Measurements from ENCODE around the gene TMEM131. TPM values are rescaled to one million over a fixed set of nuclear protein-coding genes. Genes with fewer than 3 reads are reported as not detected.

The TMEM131 gene
- total and polyA plus RNA-seq, 2 experiments from 2014 or later = 9.2 to 22.7 TPM

DNA sequence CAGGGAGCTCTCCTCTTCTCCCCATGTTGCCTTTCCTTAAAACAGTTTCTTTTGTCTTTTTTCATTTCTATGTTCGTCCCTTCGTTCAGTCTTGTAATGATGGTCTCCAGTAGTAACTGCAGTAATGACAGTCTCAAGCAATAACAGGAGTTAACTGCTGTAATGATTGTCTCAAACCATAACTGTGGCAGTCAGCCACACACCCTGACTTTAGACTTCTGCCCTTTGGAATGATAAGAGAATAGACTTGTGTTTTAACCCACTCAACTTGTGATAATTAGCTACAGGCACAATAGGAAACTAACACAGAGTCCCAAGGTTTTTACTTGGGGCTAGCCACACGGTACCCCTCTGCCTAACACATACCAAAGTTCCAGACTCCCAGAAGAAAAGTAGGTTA lies 12.1 kb downstream of the TMEM131 start:
- H3K79me2 ChIP-seq (replicated peaks; ENCODE audit: insufficient read depth) = peaks cover 88% of the 10 kb centered on the region

More for the DNA sequence above, 12.1 kb downstream of the TMEM131 start:
- Histone ChIP-seq H3K9me2 (ENCODE audit: insufficient read depth) (no peaks in the 10 kb centered on the region), H3K4me1 (ENCODE audit: insufficient read depth) (peaks cover 14% of the 10 kb centered on the region), H3K36me3 (ENCODE audit: insufficient read depth) (no peaks in the 10 kb centered on the region), H3K4me3 (no peak overlapping the region), H3K27me3 (ENCODE audit: insufficient read depth) (no peaks in the 10 kb centered on the region), H4K20me1 (replicated peaks; ENCODE audit: insufficient read depth) (no peaks in the 10 kb centered on the region; the same call in 1 of the 2 replicates), H2AFZ (no peak overlapping the region), H3K27ac (ENCODE audit: low read depth) (no peak overlapping the region), H3K4me2 (no peak overlapping the region), H3F3A (replicated peaks; ENCODE audit: low read depth) (no peaks in the 10 kb centered on the region)
- Mint-ChIP-seq H3K9me3 (peaks cover 19% of the 10 kb centered on the region), H3K4me1 (peaks cover 11% of the 10 kb centered on the region; the same call in 2 of the 3 replicates), H3K27me3 (ENCODE audit: insufficient read depth, low read depth, poor library complexity) (no peaks in the 10 kb centered on the region), H3K4me3 (no peak overlapping the region), H3K36me3 (ENCODE audit: low read depth) (peaks cover 17% of the 10 kb centered on the region), H3K27ac (no peak overlapping the region; the same call in 1 of the 2 replicates)
- ATAC-seq (no peak), DNase-seq (ENCODE audit: low spot score) (no peak)
- TF ChIP-seq JUNB (IDR thresholded peaks at IDR 0.05; ENCODE audit: unreplicated experiment) (no peak), CREB1 (CRISPR knock-in tag; IDR thresholded peaks at IDR 0.05; ENCODE audit: low read depth) (no peak), EZH2 (IDR thresholded peaks at IDR 0.05; ENCODE audit: low read depth, unreplicated experiment) (no peak), EZH2phosphoT487 (IDR thresholded peaks at IDR 0.05; ENCODE audit: unreplicated experiment) (no peak), ZNF331 (CRISPR knock-in tag; IDR thresholded peaks at IDR 0.05; ENCODE audit: low read depth) (no peak), NANOG (IDR thresholded peaks at IDR 0.05; ENCODE audit: borderline replicate concordance) (no peak)
- TF ChIP-seq, protein P1, sequence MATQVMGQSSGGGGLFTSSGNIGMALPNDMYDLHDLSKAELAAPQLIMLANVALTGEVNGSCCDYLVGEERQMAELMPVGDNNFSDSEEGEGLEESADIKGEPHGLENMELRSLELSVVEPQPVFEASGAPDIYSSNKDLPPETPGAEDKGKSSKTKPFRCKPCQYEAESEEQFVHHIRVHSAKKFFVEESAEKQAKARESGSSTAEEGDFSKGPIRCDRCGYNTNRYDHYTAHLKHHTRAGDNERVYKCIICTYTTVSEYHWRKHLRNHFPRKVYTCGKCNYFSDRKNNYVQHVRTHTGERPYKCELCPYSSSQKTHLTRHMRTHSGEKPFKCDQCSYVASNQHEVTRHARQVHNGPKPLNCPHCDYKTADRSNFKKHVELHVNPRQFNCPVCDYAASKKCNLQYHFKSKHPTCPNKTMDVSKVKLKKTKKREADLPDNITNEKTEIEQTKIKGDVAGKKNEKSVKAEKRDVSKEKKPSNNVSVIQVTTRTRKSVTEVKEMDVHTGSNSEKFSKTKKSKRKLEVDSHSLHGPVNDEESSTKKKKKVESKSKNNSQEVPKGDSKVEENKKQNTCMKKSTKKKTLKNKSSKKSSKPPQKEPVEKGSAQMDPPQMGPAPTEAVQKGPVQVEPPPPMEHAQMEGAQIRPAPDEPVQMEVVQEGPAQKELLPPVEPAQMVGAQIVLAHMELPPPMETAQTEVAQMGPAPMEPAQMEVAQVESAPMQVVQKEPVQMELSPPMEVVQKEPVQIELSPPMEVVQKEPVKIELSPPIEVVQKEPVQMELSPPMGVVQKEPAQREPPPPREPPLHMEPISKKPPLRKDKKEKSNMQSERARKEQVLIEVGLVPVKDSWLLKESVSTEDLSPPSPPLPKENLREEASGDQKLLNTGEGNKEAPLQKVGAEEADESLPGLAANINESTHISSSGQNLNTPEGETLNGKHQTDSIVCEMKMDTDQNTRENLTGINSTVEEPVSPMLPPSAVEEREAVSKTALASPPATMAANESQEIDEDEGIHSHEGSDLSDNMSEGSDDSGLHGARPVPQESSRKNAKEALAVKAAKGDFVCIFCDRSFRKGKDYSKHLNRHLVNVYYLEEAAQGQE (IDR thresholded peaks at IDR 0.05; ENCODE audit: unreplicated experiment) = no peak
- TF ChIP-seq, protein P2, sequence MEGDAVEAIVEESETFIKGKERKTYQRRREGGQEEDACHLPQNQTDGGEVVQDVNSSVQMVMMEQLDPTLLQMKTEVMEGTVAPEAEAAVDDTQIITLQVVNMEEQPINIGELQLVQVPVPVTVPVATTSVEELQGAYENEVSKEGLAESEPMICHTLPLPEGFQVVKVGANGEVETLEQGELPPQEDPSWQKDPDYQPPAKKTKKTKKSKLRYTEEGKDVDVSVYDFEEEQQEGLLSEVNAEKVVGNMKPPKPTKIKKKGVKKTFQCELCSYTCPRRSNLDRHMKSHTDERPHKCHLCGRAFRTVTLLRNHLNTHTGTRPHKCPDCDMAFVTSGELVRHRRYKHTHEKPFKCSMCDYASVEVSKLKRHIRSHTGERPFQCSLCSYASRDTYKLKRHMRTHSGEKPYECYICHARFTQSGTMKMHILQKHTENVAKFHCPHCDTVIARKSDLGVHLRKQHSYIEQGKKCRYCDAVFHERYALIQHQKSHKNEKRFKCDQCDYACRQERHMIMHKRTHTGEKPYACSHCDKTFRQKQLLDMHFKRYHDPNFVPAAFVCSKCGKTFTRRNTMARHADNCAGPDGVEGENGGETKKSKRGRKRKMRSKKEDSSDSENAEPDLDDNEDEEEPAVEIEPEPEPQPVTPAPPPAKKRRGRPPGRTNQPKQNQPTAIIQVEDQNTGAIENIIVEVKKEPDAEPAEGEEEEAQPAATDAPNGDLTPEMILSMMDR (conservative IDR thresholded peaks at IDR 0.05; ENCODE audit: low read depth in 2 of 2) = no peak
- TF ChIP-seq, protein P3, sequence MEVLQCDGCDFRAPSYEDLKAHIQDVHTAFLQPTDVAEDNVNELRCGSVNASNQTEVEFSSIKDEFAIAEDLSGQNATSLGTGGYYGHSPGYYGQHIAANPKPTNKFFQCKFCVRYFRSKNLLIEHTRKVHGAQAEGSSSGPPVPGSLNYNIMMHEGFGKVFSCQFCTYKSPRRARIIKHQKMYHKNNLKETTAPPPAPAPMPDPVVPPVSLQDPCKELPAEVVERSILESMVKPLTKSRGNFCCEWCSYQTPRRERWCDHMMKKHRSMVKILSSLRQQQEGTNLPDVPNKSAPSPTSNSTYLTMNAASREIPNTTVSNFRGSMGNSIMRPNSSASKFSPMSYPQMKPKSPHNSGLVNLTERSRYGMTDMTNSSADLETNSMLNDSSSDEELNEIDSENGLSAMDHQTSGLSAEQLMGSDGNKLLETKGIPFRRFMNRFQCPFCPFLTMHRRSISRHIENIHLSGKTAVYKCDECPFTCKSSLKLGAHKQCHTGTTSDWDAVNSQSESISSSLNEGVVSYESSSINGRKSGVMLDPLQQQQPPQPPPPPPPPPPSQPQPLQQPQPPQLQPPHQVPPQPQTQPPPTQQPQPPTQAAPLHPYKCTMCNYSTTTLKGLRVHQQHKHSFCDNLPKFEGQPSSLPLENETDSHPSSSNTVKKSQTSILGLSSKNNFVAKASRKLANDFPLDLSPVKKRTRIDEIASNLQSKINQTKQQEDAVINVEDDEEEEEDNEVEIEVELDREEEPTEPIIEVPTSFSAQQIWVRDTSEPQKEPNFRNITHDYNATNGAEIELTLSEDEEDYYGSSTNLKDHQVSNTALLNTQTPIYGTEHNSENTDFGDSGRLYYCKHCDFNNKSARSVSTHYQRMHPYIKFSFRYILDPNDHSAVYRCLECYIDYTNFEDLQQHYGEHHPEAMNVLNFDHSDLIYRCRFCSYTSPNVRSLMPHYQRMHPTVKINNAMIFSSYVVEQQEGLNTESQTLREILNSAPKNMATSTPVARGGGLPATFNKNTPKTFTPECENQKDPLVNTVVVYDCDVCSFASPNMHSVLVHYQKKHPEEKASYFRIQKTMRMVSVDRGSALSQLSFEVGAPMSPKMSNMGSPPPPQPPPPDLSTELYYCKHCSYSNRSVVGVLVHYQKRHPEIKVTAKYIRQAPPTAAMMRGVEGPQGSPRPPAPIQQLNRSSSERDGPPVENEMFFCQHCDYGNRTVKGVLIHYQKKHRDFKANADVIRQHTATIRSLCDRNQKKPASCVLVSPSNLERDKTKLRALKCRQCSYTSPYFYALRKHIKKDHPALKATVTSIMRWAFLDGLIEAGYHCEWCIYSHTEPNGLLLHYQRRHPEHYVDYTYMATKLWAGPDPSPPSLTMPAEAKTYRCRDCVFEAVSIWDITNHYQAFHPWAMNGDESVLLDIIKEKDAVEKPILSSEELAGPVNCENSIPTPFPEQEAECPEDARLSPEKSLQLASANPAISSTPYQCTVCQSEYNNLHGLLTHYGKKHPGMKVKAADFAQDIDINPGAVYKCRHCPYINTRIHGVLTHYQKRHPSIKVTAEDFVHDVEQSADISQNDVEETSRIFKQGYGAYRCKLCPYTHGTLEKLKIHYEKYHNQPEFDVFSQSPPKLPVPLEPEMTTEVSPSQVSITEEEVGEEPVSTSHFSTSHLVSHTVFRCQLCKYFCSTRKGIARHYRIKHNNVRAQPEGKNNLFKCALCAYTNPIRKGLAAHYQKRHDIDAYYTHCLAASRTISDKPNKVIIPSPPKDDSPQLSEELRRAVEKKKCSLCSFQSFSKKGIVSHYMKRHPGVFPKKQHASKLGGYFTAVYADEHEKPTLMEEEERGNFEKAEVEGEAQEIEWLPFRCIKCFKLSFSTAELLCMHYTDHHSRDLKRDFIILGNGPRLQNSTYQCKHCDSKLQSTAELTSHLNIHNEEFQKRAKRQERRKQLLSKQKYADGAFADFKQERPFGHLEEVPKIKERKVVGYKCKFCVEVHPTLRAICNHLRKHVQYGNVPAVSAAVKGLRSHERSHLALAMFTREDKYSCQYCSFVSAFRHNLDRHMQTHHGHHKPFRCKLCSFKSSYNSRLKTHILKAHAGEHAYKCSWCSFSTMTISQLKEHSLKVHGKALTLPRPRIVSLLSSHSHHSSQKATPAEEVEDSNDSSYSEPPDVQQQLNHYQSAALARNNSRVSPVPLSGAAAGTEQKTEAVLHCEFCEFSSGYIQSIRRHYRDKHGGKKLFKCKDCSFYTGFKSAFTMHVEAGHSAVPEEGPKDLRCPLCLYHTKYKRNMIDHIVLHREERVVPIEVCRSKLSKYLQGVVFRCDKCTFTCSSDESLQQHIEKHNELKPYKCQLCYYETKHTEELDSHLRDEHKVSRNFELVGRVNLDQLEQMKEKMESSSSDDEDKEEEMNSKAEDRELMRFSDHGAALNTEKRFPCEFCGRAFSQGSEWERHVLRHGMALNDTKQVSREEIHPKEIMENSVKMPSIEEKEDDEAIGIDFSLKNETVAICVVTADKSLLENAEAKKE (CRISPR knock-in tag; IDR thresholded peaks at IDR 0.05) = no peak
